ENCODE data around the gene PLCZ1.

The PLCZ1 gene

DNA sequence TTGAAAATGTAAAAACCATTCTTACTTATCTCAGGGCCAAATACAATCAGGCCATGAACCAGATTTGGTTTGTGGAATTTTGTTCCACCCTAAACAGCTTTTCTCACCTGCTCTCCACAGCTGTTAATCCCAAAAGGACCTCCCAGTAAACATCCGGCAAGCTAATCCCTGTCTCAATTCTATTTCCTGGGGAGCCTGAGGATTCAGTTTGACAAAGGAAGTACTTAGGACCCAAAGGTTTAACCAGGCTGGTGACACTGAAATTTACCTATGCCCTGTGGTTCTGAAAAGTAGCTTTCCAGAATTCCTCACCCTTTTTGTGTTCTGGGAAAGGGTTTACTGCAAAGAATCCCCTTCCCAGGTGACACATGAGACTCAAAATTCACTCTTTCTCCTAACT lies 15.1 kb upstream of the PLCZ1 start:
- TF ChIP-seq, protein P1, sequence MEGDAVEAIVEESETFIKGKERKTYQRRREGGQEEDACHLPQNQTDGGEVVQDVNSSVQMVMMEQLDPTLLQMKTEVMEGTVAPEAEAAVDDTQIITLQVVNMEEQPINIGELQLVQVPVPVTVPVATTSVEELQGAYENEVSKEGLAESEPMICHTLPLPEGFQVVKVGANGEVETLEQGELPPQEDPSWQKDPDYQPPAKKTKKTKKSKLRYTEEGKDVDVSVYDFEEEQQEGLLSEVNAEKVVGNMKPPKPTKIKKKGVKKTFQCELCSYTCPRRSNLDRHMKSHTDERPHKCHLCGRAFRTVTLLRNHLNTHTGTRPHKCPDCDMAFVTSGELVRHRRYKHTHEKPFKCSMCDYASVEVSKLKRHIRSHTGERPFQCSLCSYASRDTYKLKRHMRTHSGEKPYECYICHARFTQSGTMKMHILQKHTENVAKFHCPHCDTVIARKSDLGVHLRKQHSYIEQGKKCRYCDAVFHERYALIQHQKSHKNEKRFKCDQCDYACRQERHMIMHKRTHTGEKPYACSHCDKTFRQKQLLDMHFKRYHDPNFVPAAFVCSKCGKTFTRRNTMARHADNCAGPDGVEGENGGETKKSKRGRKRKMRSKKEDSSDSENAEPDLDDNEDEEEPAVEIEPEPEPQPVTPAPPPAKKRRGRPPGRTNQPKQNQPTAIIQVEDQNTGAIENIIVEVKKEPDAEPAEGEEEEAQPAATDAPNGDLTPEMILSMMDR (IDR thresholded peaks at IDR 0.05; ENCODE audit: control insufficient read depth, insufficient read depth, low read depth, low read length, missing control alignments) = no peak
- no peak overlapping the region for H3K4me3 ChIP-seq (ENCODE audit: control insufficient read depth, low read depth, low read length)
- no peak for DNase-seq (ENCODE audit: low read depth)

DNA sequence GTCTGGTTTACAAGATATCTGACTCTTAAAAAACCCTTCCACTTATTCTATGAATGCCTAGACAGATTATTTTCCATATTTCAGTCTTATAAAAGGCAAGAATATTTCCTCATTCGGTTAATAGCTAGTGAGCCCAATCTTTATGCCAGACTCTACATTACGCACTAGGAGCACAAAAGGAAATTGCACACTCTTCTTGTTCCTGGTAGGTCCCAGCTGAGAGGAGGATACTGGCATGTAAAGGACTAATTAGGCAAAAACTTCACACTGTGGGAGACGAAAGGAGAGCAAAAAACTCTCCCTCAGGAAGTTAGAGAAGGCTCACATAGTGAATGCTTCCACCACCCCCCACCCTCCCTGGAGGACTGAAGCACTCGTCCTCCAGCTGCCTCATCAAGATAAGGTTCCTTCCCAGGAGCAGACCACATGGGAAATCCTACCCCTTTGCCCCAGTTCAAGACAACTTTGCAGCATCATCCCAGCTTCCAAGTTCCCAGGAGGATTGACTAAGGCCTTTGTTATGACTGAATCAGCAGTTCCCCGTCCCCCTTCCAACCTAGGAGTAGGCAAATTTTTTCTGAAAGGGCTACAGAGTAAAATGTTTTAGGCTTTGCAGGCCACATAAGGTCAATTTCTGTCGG lies 14.6 kb upstream of the PLCZ1 start:
- no peak overlapping the region for H3K4me3 ChIP-seq (ENCODE audit: control insufficient read depth, low read depth, low read length)
- TF ChIP-seq, protein P1 (IDR thresholded peaks at IDR 0.05; ENCODE audit: control insufficient read depth, insufficient read depth, low read depth, low read length, missing control alignments) = no peak
- DNase-seq (ENCODE audit: low read depth) = peak; percentile 89

DNA sequence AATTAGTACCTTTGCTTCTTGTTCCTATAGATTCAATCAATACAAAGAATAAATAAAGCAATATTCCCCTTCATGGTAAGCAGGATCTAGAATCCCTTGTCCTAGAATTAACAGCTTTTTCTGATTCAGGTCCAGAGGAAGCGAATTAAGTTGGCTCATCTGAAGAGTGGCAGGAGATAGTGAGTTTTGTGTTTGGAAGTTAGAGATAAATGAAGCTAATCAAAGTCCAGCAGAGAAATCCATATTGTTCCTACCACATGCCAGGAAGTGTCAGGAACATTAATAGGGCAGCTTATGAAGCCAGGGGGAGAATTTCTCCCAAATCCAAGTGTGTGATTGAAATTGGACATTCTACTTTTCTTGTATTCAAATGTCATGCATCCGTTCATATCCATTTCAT lies 14.1 kb upstream of the PLCZ1 start:
- no peak overlapping the region for H3K4me3 ChIP-seq (ENCODE audit: control insufficient read depth, low read depth, low read length)
- TF ChIP-seq, protein P1 (IDR thresholded peaks at IDR 0.05; ENCODE audit: control insufficient read depth, insufficient read depth, low read depth, low read length, missing control alignments) = no peak
- no peak for DNase-seq (ENCODE audit: low read depth)

DNA sequence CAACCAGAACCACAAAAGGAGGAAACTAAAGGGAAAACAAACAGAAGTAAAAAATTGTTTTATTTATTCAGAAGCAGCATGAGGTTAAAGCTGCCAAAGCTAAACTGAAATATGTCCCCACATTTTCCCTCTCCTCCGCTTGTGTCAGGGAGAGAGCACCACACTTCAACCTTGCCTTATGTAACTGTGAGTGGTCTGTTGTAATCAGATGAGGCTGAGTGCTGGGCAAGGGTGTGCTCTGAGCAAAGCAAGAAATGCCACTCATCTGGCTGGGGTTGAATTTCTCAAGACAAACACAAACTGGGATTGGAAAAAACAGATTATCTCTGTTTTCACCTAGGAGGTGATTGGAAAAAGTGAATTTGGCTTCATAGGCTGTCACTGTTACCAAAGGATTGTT lies 12.3 kb upstream of the PLCZ1 start:
- TF ChIP-seq, protein P1 (IDR thresholded peaks at IDR 0.05; ENCODE audit: control insufficient read depth, insufficient read depth, low read depth, low read length, missing control alignments) = no peak
- DNase-seq (ENCODE audit: low read depth) = peak; percentile 31

DNA sequence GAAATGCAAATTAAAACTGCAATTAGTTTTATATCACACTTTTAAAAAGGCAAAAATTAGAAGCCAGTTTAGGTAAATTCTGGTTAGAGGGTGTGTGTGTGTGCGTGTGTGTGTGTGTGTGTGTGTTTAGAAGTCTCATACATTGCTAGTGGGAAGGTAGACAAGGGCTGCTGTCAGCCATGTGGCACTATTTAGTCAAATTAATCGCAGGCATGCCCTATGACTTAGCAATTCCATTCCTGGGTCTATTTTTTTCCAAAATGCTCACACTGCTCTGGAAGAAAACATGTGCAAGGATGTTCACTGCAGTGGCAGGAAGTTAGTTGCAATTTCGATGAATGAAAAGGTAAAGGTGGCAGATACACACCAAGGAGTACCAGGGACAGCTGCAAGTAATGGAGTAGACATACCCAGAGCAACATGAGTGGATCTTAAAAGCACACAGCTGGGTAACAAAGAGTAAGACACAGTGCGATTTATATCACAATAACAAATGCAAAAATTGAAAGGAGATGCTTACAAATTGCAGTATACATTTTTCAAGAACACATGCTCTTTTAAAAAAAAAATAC lies 11.7 kb upstream of the PLCZ1 start:
- no peak overlapping the region for H3K4me3 ChIP-seq (ENCODE audit: control insufficient read depth, low read depth, low read length)
- TF ChIP-seq, protein P1 (IDR thresholded peaks at IDR 0.05; ENCODE audit: control insufficient read depth, insufficient read depth, low read depth, low read length, missing control alignments) = no peak
- peak; percentile 40 for DNase-seq (ENCODE audit: low read depth)

More for the DNA sequence above, 12.3 kb upstream of the PLCZ1 start:
- no peak overlapping the region for H3K4me3 ChIP-seq (ENCODE audit: control insufficient read depth, low read depth, low read length)

DNA sequence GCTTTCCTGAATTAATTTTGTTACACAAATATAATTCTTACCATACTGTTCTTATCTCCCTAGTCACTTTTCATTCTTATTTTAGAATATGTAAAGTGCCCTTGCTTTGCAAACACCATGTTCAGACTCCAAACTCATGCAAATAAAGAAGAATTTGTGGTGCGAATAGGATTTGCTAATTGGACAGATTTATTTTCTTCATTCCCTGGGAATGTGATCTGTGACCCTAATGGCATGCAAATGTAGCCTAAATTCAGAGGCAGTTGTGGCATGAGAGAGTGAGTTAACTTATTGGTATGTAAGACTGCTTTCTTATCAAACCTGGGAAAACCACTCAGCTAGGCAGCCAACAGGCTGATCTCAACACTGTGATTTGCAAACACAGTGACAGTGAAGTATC lies 10.1 kb upstream of the PLCZ1 start:
- H3K4me3 ChIP-seq (ENCODE audit: control insufficient read depth, low read depth, low read length) = no peak overlapping the region
- TF ChIP-seq, protein P1 (IDR thresholded peaks at IDR 0.05; ENCODE audit: control insufficient read depth, insufficient read depth, low read depth, low read length, missing control alignments) = no peak
- peak; percentile 96 for DNase-seq (ENCODE audit: low read depth)

Data from AG09309 (cell line).